ENCODE measurements around the gene TSPEAR. TPM values are rescaled to one million over a fixed set of nuclear protein-coding genes. Genes with fewer than 3 reads are reported as not detected.
"Not testable (repeated sequence)": the region's sequence is repeated elsewhere in the genome, so short reads cannot be mapped to it uniquely, and the experiment has no call there.

Gene TSPEAR
- total RNA-seq, 2 donors from 2014 or later: not detected

DNA sequence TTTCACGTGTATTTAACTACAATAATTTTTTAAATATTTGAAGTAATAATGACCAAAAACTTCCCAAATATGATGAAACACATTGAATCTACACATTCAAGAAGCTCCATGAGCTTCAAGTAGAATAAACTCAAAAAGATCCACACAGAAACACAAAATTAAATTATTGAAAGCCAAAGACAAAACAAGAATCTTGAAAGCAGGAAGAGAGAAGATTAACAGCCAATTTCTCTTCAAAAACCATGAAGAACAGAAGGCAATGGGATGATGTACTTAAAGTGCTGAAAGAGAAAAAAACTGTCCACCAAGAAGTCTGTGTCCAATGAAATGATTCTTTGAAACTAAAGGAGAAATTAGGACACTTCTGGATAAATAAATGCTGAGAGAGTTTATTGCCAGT, 79.3 kb downstream of the TSPEAR start:
- Histone ChIP-seq H3K4me3 (no peak overlapping the region), H3K9me3 (no peaks in the 10 kb centered on the region), H3K36me3 (no peaks in the 10 kb centered on the region), H3K27ac (no peak overlapping the region), H3K4me1 (no peaks in the 10 kb centered on the region), H3K27me3 (no peaks in the 10 kb centered on the region), H3K9ac (ENCODE audit: low read depth in 2 of 2, low read length in 2 of 2) (no peak overlapping the region)
- DNase-seq: no peak
- TF ChIP-seq, protein P1, sequence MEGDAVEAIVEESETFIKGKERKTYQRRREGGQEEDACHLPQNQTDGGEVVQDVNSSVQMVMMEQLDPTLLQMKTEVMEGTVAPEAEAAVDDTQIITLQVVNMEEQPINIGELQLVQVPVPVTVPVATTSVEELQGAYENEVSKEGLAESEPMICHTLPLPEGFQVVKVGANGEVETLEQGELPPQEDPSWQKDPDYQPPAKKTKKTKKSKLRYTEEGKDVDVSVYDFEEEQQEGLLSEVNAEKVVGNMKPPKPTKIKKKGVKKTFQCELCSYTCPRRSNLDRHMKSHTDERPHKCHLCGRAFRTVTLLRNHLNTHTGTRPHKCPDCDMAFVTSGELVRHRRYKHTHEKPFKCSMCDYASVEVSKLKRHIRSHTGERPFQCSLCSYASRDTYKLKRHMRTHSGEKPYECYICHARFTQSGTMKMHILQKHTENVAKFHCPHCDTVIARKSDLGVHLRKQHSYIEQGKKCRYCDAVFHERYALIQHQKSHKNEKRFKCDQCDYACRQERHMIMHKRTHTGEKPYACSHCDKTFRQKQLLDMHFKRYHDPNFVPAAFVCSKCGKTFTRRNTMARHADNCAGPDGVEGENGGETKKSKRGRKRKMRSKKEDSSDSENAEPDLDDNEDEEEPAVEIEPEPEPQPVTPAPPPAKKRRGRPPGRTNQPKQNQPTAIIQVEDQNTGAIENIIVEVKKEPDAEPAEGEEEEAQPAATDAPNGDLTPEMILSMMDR (IDR thresholded peaks at IDR 0.05): no peak
- intact Hi-C loops (cut with DNase I): no loop called here

DNA sequence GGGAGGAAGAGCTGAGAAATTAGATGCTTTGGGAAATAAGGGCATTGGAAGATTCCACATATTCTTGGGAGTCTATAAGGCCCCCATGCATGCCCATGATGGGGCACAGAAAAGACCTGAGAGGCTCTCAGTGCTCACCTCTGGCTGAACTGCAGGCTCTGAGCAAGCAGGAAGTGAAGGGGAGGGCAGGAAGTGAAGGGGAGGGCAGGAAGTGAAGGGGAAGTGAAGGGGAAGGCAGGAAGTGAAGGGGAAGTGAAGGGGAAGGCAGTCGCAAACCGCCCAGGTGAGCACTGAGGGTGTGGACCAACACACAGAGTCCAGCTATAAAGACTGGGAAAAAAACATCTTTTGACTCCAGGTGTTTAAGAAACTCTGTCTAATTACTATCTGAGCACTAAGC, 80.9 kb downstream of the TSPEAR start:
- TF ChIP-seq, protein P1 (IDR thresholded peaks at IDR 0.05): no peak

DNA sequence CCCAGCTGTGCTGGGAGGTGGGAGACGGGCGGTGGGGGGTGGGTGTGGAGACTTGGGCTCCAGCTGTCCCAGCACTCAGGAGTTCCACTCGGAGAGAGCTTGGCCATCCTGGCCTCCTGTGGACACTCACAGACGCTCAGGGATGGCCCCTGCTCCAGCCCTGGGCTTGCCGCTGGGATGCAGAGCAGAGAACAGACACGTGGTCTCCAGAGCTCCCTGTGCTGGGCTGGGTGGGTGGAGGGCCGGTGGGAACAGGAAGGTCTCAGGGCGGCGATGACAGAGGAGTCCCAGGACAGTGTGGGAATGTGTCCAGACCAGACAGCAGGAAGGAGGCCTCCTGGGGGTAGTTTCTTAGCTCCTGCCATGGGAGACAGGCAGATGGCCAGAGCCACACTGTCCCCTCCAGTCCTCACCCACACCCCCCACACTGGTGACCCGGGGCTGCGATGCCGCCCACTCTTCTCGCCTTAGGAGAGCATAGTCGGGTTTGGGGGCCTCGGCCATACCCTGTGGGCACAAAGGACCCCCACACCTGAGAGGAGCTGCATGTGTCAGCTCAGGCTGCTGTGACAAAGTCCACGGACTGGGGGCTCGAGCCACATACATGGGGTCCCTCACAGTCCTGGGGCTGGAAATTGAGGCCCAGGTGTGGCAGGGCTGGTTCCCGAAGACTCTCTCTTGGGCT, 82.5 kb downstream of the TSPEAR start:
- intact Hi-C loops (cut with DNase I): no loop called here
- TF ChIP-seq, protein P1 (IDR thresholded peaks at IDR 0.05): no peak
- Histone ChIP-seq H3K4me1 (no peaks in the 10 kb centered on the region), H3K36me3 (no peaks in the 10 kb centered on the region), H3K9me3 (no peaks in the 10 kb centered on the region), H3K4me3 (no peak overlapping the region), H3K9ac (ENCODE audit: low read depth in 2 of 2, low read length in 2 of 2) (no peak overlapping the region), H3K27ac (no peak overlapping the region), H3K27me3 (no peaks in the 10 kb centered on the region)
- DNase-seq: no peak

More for the DNA sequence above, 80.9 kb downstream of the TSPEAR start:
- no peaks in the 10 kb centered on the region for H3K36me3 ChIP-seq
- intact Hi-C loops (cut with DNase I): no loop called here
- H3K4me3 ChIP-seq: no peak overlapping the region
- H3K4me1 ChIP-seq: no peaks in the 10 kb centered on the region
- no peak overlapping the region for H3K27ac ChIP-seq
- DNase-seq: no peak
- no peak overlapping the region for H3K9ac ChIP-seq (ENCODE audit: low read depth in 2 of 2, low read length in 2 of 2)
- H3K27me3 ChIP-seq: no peaks in the 10 kb centered on the region
- no peaks in the 10 kb centered on the region for H3K9me3 ChIP-seq

DNA sequence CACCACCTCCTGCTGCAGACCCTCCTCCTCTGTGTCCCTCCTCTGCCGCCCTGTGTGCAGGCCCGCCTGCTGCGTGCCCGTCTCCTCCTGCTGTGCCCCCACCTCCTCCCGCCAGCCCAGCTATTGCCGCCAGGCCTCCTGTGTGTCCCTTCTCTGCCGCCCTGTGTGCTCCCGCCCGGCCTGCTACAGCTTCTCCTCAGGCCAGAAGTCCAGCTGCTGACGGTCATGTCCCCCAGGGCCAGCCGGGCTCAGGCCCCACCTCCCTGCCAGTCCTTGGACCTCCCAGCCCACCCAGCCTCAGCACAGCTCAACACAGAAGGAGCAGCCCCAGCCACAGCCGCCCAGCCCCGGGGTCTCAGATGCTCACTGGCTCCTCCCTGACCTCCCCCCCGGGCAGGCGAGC, 83.5 kb downstream of the TSPEAR start:
- H3K27me3 ChIP-seq; H3K36me3 ChIP-seq; H3K9ac ChIP-seq (ENCODE audit: low read depth in 2 of 2, low read length in 2 of 2); intact Hi-C loops (cut with DNase I); H3K27ac ChIP-seq; DNase-seq; H3K9me3 ChIP-seq; H3K4me3 ChIP-seq; H3K4me1 ChIP-seq: not testable (repeated sequence)

DNA sequence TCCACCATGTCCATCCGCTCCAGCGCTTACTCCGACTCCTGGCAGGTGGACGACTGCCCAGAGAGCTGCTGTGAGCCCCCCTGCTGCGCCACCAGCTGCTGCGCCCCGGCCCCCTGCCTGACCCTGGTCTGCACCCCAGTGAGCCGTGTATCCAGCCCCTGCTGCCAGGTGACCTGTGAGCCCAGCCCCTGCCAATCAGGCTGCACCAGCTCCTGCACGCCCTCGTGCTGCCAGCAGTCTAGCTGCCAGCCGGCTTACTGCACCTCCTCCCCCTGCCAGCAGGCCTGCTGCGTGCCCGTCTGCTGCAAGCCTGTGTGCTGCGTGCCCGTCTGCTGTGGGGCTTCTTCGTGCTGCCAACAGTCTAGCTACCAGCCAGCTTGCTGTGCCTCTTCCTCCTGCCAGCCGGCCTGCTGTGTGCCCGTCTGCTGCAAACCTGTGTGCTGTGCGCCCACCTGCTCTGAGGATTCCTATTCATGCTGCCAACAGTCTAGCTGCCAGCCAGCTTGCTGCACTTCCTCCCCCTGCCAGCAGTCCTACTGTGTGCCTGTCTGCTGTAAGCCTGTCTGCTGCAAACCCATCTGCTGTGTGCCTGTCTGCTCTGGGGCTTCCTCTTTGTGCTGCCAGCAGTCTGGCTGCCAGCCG, 84.1 kb downstream of the TSPEAR start:
- DNase-seq; H3K4me1 ChIP-seq; H3K4me3 ChIP-seq; H3K27ac ChIP-seq; H3K27me3 ChIP-seq; intact Hi-C loops (cut with DNase I); H3K9ac ChIP-seq (ENCODE audit: low read depth in 2 of 2, low read length in 2 of 2); H3K9me3 ChIP-seq; H3K36me3 ChIP-seq: not testable (repeated sequence)

DNA sequence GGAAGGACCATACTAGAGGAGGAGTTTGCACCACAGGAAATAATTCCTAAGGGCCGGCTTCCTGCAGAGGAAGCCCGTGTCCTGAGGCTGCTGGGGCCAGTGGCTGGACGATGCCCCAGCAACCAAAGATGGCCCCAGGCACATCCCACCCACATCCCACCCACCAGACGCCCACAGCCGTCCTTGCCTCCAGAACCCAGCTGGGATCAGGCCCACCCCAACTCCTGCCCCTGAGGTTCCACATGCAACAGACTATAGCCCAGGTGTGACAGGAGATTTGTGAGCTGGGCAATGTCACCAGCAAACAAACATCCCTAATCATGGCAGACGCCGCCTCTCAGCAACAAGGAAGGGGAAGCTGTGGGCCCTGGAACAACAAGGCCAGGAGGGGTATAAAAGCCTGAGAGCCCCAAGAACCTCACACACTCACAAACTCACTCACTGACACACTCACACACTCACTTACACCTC, 84.7 kb downstream of the TSPEAR start, which contains the start of gene KRTAP10-9:
Gene KRTAP10-9 (plus strand): TSS at position 421 of the 471 bp plus-strand sequence. CDS start 79 bp downstream, outside the sequence.
- Histone ChIP-seq H3K27ac (no peak within 1 kb of the TSS), H3K9ac (ENCODE audit: low read depth in 2 of 2, low read length in 2 of 2) (no peak within 1 kb of the TSS), H3K4me1 (no peaks in the 10 kb centered on the region), H3K9me3 (no peaks in the 10 kb centered on the region), H3K4me3 (no peak within 1 kb of the TSS), H3K36me3 (no peaks in the 10 kb centered on the region), H3K27me3 (no peaks in the 10 kb centered on the region)
- TF ChIP-seq, protein P1 (IDR thresholded peaks at IDR 0.05): no peak
- intact Hi-C loops (cut with DNase I): no loop called here
- DNase-seq: no peak
